ENCODE results near the gene AXIN2.

- TF ChIP-seq POLR2A (IDR thresholded peaks at IDR 0.05) (no peak), CTCF (IDR thresholded peaks at IDR 0.05) (no peak)
Measured at GRCh38 chr17:65514082-65514481, 47.4 kb downstream of the AXIN2 start.

All from testis (tissue), 2 donors.